CD4-positive, alpha-beta T cell (primary cell): ENCODE results near the gene MPDU1. TPM values are rescaled to one million over a fixed set of nuclear protein-coding genes. Genes with fewer than 3 reads are reported as not detected.
A peak's percentile ranks its signal among the peaks of the same experiment; 100 is the strongest.

ENCODE experiments used
- ATAC-seq: fragments of 200-7000 bp; cut with Tn5 transposase; one replicate; pipeline ENCODE4 v1.10.0; 2022; ENCODE audit warnings: mild to moderate bottlenecking; ENCODE audit not compliant: poor library complexity
- CTCF ChIA-PET: fragments of 350-600 bp; sonication (Branson Sonifier 250); formaldehyde crosslinking; loops from one replicate; lab custom pipeline; 2021; ENCODE audit warnings: antibody characterized with exemption, inconsistent platforms; lab: Charles Lee
- POLR2A ChIA-PET: fragments of 350-600 bp; sonication (Branson Sonifier 250); formaldehyde crosslinking; loops from one replicate; lab custom pipeline; 2021; ENCODE audit warnings: antibody characterized with exemption, inconsistent platforms; lab: Charles Lee
- DNase-seq, 14 experiments: peaks; one replicate each; pipeline ENCODE4 v3.0.0-alpha.2; 2013 to 2020; ENCODE audit warnings: mixed read lengths in 2 of 14
- H3K27ac ChIP-seq, 2 donors: one replicate each; pipeline versions ENCODE4 v1.5.1 to v1.7.0; 2013; ENCODE audit warnings: low read length in 2 of 2, low read depth in 1 of 2, mild to moderate bottlenecking in 1 of 2
- H3K27me3 ChIP-seq, 2 experiments: 1 replicate in 1 of 2; 2 replicates in 1 of 2; pipeline versions ENCODE4 v1.6.1 to v1.7.0; 2013; ENCODE audit warnings: low read length in 2 of 2, control low read depth in 1 of 2, mild to moderate bottlenecking in 1 of 2, moderate library complexity in 1 of 2; ENCODE audit not compliant: insufficient read depth in 2 of 2, control insufficient read depth in 1 of 2
- H3K36me3 ChIP-seq: one replicate; pipeline ENCODE4 v1.6.1; 2013; ENCODE audit warnings: low read length, control low read depth; ENCODE audit not compliant: insufficient read depth
- H3K4me1 ChIP-seq: one replicate; pipeline ENCODE4 v1.6.1; 2013; ENCODE audit warnings: low read length, control low read depth; ENCODE audit not compliant: insufficient read depth
- H3K4me3 ChIP-seq: one replicate; pipeline ENCODE4 v1.5.1; 2013; ENCODE audit warnings: mild to moderate bottlenecking, low read length, moderate library complexity
- H3K9me3 ChIP-seq, 2 experiments: 1 replicate in 1 of 2; 2 replicates in 1 of 2; pipeline versions ENCODE4 v1.6.1 to v1.7.0; 2013; ENCODE audit warnings: low read length in 2 of 2, mild to moderate bottlenecking in 2 of 2, control low read depth in 1 of 2, moderate library complexity in 1 of 2; ENCODE audit not compliant: control insufficient read depth in 1 of 2, insufficient read depth in 1 of 2
- H3K27ac Mint-ChIP-seq: one replicate; pipeline ENCODE4 v1.8.0; 2020; ENCODE audit warnings: mixed read lengths
- H3K27me3 Mint-ChIP-seq: one replicate; pipeline ENCODE4 v1.8.0; 2021; ENCODE audit warnings: mixed read lengths
- H3K36me3 Mint-ChIP-seq: one replicate; pipeline ENCODE4 v1.8.0; 2021; ENCODE audit warnings: low read depth, mixed read lengths
- H3K4me1 Mint-ChIP-seq: one replicate; pipeline ENCODE4 v1.8.0; 2021; ENCODE audit warnings: low read depth, mixed read lengths
- H3K4me3 Mint-ChIP-seq: one replicate; pipeline ENCODE4 v1.8.0; 2020; ENCODE audit warnings: mild to moderate bottlenecking, mixed read lengths
- H3K9me3 Mint-ChIP-seq: one replicate; pipeline ENCODE4 v1.8.0; 2020; ENCODE audit warnings: mixed read lengths
- CTCF ChIP-seq: fragments of 200-600 bp; IDR thresholded peaks from one replicate; pipeline ENCODE4 v1.8.0; 2022; ENCODE audit warnings: antibody characterized with exemption, mild to moderate bottlenecking
- intact Hi-C, 2 experiments: fragments of 100-400 bp; cut with DNase I in 1 of 2; cut with micrococcal nuclease in 1 of 2; formaldehyde crosslinking; loops; one replicate each; pipeline versions ENCODE4 v1.15.1 to v1.9.0; 2023 to 2025; cut with DNase I, micrococcal nuclease
- total RNA-seq, 174 experiments: library from RNA in 2 of 174; stranded (reverse) in 2 of 174; gene quantifications; one replicate each; pipeline ENCODE4 v1.2.3 and lab custom pipeline; 2021 to 2026

The MPDU1 gene
- total RNA-seq, 2 experiments from 2014 or later: 12.0 to 12.9 TPM

- intact Hi-C loops: loop anchor here in 1 of 2 experiments (2.0 kb wide), 1 partner anchor 15 kb away; no protein-coding TSS in a partner anchor
These were observed 34.1 kb upstream of the MPDU1 start for GRCh38 chr17:7549401-7550055.

GRCh38 chr17:7550344-7550743, 33.3 kb upstream of the MPDU1 start:
- Mint-ChIP-seq H3K4me1 (peaks cover 59% of the 10 kb centered on the region), H3K27me3 (no peaks in the 10 kb centered on the region), H3K36me3 (peaks cover 10% of the 10 kb centered on the region), H3K27ac (peak overlapping the region; percentile 77), H3K4me3 (peak overlapping the region; percentile 91), H3K9me3 (no peaks in the 10 kb centered on the region)
- DNase-seq (no peak), ATAC-seq (no peak)
- intact Hi-C loops: no loop called here
- CTCF ChIA-PET: interaction anchor here (1.2 to 2.6 kb wide), 2 partner anchors 39 to 114 kb away, joined by 4 to 11 read pairs; no protein-coding TSS in a partner anchor
- POLR2A ChIA-PET: interaction anchor here (1.0 to 3.3 kb wide), 5 partner anchors 11 to 137 kb away, joined by 3 to 19 read pairs (median 8); partner anchors contain the start of genes MPDU1, SENP3, TP53 and WRAP53
- Histone ChIP-seq H3K36me3 (peaks cover 10% of the 10 kb centered on the region), H3K4me3 (no peak overlapping the region), H3K27ac (peak overlapping the region; percentile 36 to 47), H3K4me1 (peaks cover 76% of the 10 kb centered on the region), H3K27me3 (no peaks in the 10 kb centered on the region), H3K9me3 (no peaks in the 10 kb centered on the region)
- TF ChIP-seq CTCF: no peak

More at GRCh38 chr17:7549401-7550055, 34.1 kb upstream of the MPDU1 start:
- H3K36me3 Mint-ChIP-seq: peaks cover 10% of the 10 kb centered on the region
- H3K27ac Mint-ChIP-seq: peak overlapping the region; percentile 77
- H3K36me3 ChIP-seq: peaks cover 10% of the 10 kb centered on the region
- H3K9me3 Mint-ChIP-seq: no peaks in the 10 kb centered on the region
- H3K27me3 Mint-ChIP-seq: no peaks in the 10 kb centered on the region
- ChIA-PET POLR2A (interaction anchor here (1.0 to 3.3 kb wide), 8 partner anchors 8 to 137 kb away, joined by 3 to 19 read pairs (median 6); partner anchors contain the start of genes FXR2, MPDU1, POLR2A and SENP3), CTCF (interaction anchor here (1.2 to 4.4 kb wide), 3 partner anchors 11 to 113 kb away, joined by 4 to 32 read pairs (median 11); no protein-coding TSS in a partner anchor)
- DNase-seq (peak in 13 of 14 experiments; percentile 21 to 76 (median 45)), ATAC-seq (peak; percentile 64)
- peaks cover 54% of the 10 kb centered on the region for H3K4me1 Mint-ChIP-seq
- H3K9me3 ChIP-seq: no peaks in the 10 kb centered on the region
- peaks cover 67% of the 10 kb centered on the region for H3K4me1 ChIP-seq
- peak overlapping the region; percentile 91 for H3K4me3 Mint-ChIP-seq
- no peak for TF ChIP-seq CTCF
- H3K27me3 ChIP-seq: no peaks in the 10 kb centered on the region
- peak overlapping the region; percentile 87 for H3K4me3 ChIP-seq
- H3K27ac ChIP-seq: peak overlapping the region; percentile 36 to 47

DNA sequence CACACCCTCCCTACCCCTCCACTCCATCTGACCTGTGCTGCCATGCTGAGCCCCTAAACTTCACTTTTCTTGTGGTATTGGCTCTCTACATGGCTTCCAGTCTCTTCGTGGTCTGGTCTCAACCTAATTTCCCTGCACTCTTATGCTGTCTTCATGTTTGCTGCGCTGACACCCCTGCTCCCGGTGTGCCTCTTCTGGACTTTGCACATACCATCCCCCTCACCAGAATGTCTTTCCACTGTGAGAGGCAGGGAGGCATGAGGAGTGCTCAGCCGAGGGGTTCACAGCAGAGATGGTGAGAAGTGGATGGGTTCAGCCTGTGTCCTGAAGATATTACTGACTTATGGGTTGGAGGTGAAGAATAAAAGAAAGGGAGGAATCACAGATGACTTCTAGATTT, 32.3 kb upstream of the MPDU1 start:
- H3K27me3 ChIP-seq: no peaks in the 10 kb centered on the region
- ATAC-seq (no peak), DNase-seq (no peak)
- intact Hi-C loops: no loop called here
- TF ChIP-seq CTCF: no peak
- no peak overlapping the region for H3K4me3 ChIP-seq
- Mint-ChIP-seq H3K4me3 (peak overlapping the region; percentile 64), H3K27me3 (no peaks in the 10 kb centered on the region), H3K9me3 (no peaks in the 10 kb centered on the region), H3K4me1 (peaks cover 67% of the 10 kb centered on the region), H3K36me3 (peaks cover 13% of the 10 kb centered on the region), H3K27ac (peak overlapping the region; percentile 77)
- H3K4me1 ChIP-seq: peaks cover 79% of the 10 kb centered on the region
- ChIA-PET POLR2A (interaction anchor here (0.7 to 2.0 kb wide), 2 partner anchors 10 to 136 kb away, joined by 3 to 6 read pairs; partner anchors contain the start of genes SENP3, TP53 and WRAP53), CTCF (interaction anchor here (2.8 kb wide), 1 partner anchor 10 kb away, joined by 15 read pairs; the partner anchor contains the start of gene SENP3)
- peaks cover 12% of the 10 kb centered on the region for H3K36me3 ChIP-seq
- peak overlapping the region in 1 of 2 donors; percentile 15 for H3K27ac ChIP-seq
- H3K9me3 ChIP-seq: no peaks in the 10 kb centered on the region
